Activated CD8-positive, alpha-beta memory T cell treated with anti-CD3 and anti-CD28 coated beads for 1 hour (primary cell): Measurements from ENCODE around the gene CADM1.

Source experiments
- DNase-seq, 2 donors: peaks; one replicate each; pipeline ENCODE4 v3.0.0-alpha.2; 2020; ENCODE audit warnings: low read depth in 1 of 2; ENCODE audit errors: extremely low read depth in 1 of 2

CADM1 gene

DNA sequence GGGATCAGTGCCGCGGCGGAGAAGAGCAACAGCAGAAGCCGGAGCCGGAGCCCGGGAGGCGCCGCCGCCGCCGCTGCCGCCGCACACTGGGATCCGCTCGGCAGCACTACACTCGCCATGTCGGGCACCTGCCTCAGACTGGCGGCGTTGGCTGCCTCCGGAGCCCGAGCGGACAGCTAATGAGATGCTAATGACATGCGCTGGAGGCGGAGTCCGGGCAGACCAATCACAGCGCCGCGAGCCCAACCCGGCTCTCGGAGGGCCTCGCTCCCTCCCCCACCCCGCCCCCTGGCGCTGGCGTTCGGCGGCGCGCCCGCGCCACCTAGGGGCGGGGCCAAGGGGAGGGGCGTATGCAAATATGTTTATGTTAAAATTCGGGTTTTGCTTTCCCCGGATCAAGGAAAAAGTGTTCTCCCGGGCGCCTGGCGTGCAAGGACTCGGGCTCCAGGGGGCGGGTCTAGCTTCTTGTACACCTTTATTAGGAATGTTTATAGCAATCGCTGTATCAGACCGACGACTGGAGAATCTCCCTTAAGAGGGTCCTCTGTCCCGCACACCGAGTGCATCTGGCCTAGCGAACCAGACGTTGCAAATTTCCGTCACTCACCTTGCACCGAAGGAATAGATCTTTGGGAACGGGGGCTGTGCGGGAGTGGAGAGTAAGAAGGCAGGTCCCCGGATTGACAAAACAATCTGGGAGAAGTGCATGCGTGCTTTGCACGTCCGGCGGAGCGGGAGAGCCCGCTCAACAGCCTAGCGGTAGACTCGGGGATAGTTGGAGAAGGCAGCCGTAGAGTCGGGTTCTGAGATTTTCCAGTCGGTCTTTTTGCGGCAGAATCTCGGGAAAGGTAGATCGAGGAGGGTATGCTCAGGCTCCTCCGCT is at the start of gene CADM1:
CADM1 (minus strand) TSS at position 140 of the 883 bp plus-strand sequence.
- peak; percentile 34 to 72 for DNase-seq

DNA sequence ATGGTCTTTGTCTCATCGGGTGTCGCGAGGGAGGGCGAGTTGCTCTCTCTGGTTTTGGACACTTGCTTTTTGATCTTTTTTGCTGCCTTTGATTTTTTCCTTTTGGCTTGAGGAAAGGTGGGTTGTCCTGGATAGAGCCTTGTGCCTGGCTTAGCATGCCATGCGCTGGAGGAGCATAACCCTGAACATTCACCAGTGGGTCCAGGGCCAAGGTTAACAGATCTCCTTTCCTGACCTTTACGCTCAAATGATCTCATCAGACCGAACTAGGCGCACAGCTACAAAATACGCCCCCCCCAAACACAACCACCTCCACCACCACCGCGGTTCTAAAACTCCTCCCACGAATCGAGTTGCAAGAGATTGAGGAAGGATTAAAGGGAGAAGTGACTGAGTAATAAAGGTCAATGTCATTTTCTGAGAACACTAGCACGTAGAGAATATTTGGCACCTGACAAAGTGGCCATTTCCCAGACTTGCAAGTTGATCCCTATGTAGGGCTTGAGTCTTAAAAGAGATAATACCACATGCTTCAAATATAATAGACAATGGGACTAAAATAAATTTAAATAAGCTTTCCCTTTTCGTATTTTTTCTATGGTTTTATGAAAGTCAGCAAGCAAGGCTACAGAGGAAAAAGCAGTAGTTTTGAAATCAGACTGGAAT is 48.7 kb upstream of the CADM1 start:
- no peak for DNase-seq

DNA sequence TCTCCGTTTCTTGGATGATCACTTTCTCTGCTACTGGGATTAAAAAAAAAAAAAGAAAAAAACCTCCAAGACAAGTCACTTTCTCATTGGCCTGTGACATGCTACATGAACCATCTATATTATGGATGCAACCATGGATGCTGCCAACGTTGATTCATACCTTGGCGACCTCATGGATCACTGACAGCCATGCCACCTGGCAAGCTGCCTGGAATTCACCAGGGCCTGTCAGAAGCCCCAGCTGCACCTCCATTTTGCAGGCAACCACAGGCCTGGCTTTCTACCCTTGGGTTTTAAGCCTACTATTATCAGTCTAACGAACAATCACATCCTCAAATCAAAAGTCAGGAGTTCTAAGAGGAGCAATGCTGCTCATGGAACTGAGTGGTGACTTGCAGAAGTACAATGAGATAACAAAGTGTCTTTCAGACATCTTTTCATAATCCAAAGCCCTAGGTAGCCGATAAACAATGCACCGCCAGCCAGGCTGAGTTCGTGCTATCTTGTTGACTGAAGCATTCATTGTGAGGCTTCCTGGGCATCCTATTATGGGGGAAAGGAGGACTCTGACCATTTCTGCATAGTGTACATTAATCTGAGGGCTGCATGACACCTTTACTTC is 48.0 kb upstream of the CADM1 start:
- no peak for DNase-seq

DNA sequence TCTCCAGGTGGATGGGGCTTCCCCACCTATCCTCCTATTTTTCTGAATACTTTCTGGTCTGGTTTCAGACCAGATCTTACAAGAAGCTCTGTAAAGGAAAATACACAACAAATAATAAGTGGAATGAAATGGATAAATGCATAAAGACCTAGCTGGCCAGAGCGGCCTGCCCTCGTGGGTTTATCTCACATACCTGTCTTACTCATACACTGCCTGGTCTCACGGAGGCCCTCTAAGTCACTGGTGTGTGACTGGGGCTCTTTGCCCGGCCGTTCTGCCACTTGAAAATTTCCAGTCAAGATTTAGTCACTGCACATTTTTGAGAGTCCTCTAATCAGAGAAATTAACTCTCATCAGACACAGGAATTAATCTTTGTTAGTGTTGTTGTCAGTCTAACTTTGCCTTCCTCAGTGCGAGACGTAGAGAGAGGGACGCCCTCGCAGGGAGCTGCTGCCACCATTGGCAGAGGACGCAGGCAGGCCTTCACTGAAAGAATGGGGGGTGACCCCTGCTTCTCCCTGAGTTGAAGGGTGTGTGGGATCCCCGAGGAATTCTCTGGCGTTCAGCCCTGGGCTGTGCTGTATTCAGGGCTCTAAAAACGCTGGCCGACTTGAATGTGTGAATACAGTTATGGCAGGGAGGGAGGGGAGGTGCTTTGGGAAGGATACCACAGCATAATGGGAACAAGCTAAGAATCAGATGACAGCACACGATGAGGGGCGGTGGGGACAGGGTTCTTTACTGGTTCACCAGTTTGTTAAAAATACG is 46.3 kb upstream of the CADM1 start:
- DNase-seq = no peak

DNA sequence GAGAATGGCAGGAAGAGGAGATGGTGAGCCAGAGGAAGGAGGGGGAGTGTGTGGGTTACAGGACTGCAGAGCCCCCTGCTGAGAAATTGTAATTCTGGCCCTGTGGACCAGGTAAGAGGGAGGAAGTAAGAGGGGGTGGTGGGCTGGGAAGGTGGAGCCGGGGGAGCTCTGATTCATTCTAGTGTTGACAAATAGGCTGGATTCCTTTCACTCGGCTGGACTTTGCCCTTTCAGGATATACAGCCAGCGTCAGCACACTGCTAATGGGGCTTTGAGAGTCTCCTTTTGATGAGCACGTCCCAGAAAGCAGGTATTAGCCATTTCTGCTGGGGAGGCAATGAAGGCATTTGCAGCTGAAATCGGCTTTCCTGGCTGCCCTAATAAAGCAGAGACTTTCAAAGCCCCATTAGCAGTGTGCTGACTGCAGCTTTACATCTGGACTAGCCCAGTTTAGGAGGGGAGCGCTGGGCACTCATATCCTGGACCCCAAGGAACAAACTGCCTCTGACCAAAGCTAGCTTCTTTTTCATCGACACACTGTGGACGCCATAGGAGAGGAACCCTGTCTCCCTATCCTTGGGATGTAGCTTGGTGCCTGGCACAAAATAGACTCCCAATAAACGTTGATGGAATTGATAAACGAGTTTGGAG is 44.8 kb upstream of the CADM1 start:
- DNase-seq = no peak

DNA sequence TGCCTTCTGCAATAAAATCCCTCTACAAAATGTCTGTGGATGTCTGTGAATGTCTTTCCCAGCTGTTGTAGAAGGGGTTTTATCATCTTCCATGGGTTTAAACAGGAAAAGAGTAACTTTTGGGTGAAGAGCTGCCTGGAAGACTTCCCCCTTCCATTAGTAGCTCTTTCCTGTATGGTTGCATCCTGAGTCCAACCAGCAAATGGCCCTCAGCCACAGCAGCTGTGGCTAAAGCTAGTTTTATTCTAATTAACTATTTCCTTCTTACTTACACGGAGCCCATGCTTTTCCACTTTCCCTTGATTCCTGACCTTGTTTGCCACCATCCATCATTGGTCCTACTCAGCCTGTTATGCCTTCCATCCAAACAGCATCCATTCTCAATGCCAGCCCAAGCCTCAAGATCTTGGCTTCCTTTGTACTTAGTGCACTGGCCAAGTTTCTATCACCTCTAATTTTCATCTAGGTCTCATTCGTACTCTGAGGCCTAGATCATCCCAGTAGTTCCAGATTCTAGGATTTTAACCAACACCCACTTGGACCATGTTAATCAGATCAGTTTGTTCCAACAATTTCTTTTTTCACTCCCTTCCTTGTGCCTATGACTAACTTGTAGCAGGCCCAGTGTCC is 41.5 kb upstream of the CADM1 start:
- no peak for DNase-seq

DNA sequence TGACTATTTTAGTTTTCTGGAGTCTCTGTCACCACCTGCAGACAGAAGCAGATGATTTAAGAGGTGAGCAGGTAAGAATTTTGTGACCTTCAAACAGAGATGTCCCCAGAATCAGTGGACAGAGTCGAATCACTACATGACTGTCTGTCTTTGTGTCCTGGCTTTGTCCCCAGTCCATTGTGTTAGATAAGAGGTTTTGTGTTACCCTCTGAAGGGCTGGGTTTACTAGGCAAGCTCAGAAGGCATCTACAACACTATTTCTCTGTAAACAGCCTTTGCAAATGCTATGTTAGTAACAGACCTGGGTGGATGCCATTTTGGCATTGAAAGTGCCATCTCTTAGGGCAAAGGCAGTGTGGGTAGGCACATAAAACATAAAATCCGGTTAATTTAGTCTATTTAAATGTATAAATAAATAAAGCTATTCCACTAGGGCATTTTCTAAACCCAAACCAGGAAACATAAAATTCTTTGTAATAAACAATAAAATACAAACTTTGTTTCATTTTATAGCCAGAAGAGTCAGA is 40.3 kb upstream of the CADM1 start:
- DNase-seq = no peak

DNA sequence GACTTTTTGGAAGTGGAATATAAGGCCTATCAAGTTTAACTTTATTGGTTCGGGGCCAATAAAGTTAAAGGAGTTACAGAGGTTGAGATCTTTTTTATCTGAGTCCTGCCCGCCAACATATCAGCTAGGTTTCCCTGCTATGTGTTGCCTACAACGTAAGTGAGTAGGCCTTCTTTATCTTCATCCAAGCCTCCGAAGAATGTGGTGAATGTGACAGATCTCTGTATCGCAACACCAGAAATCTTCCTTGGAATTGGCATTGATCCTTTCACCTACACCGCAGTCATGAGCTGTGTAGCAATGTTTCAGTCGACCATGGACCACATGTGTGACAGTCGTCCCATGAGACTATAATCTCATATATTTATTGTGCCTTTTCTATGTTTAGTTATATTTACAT is 37.3 kb upstream of the CADM1 start:
- no peak for DNase-seq

DNA sequence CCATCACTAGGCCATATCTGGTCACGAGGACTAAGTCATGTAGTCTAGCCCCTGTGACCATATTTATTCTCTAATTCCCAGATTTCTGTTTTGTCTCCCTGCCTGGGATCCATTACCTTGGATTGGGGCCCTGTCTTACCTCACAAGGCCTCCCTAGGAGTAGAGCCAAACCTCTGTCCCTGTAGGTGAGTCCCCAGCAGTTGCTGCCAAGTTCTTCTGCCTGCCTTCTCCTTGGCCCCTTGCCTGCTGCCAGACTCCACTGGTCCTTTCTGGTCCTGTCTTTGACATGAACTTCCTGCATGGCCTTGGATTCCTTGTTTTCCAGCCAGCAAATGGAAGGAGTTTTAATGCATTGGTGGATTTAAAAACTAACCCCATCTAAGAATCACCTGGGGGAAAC is 35.6 kb upstream of the CADM1 start:
- no peak for DNase-seq

DNA sequence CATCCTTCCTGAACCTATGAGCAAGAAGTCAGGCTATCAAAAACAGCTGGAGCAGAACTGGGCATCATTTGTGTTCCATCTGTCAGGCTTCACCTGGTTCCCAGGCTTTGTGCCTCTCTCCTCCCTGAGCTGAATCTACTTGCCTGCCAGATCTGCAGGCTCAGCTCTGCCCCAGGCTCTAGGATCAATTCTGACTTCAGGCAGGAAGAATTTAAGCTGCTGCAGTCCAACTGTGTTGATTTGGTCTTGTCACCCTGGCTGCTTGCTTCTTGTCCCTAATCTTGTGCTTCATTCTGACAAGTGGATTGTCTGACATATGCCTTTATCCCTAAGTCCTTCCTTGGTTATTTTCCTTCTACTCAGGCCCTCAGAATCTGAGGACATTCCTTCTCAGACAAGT is 31.6 kb upstream of the CADM1 start:
- no peak for DNase-seq

DNA sequence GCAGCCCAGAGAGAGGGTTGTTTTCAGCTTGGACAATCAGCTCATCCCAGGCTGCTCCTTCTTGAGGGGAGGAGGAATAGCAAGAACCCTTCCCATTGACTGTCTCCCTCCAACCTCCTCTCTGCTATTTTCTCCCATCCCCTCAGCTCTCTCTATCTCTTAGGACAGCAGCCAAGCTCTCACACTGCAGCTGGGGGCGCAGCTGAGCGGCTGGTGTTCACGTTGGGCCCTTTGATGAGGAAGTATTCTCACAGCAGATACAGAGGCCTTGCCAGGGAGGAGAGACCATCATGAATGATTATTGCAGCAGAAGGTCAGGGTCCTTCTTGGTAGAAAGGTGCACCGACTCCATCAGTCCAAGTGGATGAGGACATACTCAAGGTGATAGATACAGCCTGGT is 26.5 kb upstream of the CADM1 start:
- no peak for DNase-seq

DNA sequence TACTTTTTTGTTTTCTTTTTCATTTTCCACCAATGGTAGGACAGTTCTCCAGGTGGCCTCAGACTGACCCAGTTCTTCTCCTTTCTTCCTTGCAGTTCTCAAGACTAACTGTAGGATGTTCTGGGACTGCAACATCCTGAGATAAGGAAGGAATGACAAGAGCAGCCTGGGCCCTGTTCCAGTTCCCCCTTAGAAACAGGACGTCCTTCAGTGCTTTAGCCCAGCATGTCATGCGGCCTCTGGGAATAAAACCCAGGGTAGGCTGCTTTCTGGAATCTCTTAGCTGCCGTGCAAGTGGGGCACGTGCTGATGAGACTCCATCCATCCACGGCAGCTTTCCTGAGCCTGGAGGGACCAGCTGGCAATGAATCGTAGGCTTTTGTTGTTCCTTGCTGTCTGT is 24.0 kb upstream of the CADM1 start:
- DNase-seq = no peak

DNA sequence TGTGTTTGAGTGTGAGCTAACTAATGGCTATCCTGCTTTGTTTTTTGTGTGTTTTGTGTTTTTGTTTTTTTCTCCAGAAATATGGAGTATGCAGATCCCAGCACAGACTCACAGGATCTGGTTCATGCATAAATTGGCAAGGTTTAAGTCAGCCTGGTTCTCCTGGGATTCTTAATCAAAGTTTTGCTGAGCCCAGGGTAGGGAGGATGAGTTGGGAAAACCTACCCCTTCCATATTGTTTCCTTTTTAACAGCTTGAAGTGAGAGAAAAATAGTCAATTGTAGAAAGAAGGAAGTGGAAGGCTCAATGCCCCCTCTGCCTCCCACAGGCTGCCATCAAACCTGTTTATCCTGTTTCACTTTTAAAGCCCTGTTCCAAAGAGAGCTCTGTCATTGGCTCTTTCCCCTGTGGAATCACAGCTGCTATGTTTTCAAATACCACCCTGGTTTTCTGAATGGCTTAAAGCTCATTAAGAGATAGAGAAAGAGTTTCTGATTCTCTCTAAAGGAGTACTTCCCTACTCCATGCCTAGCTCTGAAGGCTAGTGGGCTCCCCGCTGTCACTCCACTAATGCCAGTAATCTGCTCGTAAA is 23.4 kb upstream of the CADM1 start:
- no peak for DNase-seq

DNA sequence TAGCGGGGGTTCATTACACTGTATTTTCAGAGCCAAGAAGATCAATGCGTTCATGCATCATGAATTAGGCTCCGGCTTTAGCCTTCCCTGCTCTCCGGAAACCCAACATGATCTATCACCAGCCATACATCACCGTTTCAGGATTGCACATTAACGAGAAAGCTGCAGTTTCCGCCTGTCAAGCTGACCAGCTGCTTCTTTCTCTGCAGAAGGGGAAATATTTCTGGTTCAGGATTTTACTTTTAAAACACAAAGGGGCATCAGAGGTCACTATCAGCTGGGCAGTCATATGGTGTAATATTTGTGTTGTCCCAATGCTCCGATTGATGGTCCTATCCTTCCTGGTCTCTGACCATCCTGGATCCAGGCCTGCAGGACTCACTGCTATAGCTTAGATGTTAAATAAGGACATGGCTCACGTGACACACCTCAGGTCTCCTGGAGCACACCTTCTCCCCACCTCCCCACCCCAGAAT is 21.4 kb upstream of the CADM1 start:
- DNase-seq = no peak

DNA sequence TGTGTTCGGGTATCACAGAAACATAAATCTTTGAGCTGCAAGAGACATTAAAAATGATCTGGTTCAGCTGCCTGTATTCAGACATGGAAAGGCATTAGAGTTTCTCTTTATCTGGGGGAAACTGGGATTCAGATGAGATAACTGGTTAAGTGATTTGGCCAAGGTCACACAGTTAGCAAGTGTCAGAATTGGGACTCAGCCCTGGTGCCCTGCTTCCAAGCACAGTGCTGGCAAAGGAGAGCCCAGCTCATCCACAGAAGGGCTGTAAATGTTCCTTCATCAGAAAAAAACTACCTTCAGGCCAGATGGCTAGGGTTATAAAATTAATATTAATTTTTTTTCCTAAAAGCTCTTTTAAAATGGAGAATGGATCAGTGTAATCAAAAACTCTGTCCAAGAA is 20.4 kb upstream of the CADM1 start:
- no peak for DNase-seq

DNA sequence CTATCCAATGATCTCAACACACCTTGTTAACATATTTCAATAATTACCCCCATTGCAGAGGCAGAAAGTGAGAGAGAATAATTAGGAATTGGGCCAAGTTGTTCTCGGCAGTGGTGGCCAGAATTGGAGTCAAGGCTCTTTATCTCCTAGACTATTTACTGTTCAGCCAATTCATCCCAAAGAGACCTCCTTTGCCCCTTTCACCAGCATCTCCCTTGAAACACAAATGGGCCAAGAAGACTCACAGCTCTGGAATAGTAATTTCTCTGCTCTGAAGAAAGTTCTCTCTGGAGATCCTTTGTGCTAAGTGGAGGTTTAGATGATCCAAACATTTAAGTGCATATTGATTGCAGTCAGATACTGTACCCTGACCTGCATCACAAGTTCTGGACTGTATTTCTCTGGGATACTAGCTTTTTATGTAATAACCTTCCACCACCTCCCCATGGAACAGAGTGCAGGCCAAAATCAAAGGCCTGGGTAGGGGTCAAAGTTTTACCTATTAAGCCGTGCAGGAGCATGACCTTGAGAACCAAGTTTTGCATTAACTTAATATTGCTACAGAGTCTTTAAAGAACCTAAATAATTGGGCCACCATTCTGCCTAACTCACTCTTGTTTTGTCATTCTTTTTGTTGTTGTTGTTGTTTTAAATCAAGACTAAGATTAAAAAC is 19.6 kb upstream of the CADM1 start:
- DNase-seq = no peak

DNA sequence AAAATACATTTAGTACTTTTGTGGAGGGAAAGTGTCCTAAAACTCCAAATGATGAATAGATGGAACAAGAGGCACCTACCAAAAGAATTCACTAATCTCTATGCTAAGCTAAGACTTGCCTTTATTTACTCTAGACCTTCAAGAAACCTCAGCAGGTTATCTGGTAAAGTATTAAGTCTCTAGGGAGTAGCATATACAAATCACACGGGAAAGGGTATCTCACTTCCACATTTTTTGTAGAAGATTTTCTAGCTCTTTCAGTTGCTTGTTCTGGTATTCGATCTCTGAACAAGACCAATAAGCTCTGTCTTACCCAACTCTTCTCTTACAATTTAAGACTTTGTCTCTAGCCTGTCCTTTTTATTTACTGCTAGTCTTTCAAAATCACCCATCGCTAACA is 18.1 kb upstream of the CADM1 start:
- DNase-seq = no peak

DNA sequence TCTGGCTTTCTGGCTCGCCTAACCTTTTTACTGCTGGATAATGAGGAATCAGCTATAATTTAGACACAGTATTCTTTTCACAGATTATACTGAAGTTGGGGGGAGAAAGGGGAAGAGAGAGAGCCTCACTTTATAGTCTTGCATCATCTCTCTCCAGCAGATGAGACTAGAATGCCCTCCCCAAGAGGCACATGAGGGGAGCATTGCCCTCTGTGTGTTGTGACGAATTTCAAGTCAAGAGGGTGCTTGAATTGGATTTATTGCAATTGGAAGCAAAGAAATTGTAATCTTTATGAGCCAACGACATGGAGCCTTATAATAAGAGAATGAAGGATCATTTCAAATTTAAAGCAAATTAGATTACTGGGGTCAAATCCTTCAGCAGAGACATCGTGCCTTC is 17.6 kb upstream of the CADM1 start:
- no peak for DNase-seq
